Endothelial cell of umbilical vein (primary cell): ENCODE results near the gene ACAA2. TPM values are rescaled to one million over a fixed set of nuclear protein-coding genes. Genes with fewer than 3 reads are reported as not detected.
A peak's percentile ranks its signal among the peaks of the same experiment; 100 is the strongest.

Experiments
- BruUV-seq: library from RNA; stranded (reverse); fragments of 400-500 nt; replicated peaks from 2 replicates; lab custom pipeline; 2021; lab: Mats Ljungman, UMichigan
- CTCF ChIA-PET: fragments of 300-600, 350-600 bp; sonication (Branson Sonifier 250); formaldehyde crosslinking; loops from one replicate; lab custom pipeline; 2021; ENCODE audit warnings: antibody characterized with exemption, inconsistent platforms; lab: Charles Lee
- POLR2A ChIA-PET: fragments of 300-600, 350-600 bp; sonication (Branson Sonifier 250); formaldehyde crosslinking; loops from one replicate; lab custom pipeline; 2021; ENCODE audit warnings: antibody characterized with exemption, inconsistent platforms; lab: Charles Lee
- DNase-seq: peaks from one replicate; pipeline ENCODE4 v3.0.0-alpha.2; 2011; ENCODE audit warnings: low read depth, low spot score
- FAIRE-seq: peaks from 2 replicates; lab custom pipeline; 2011; peaks lifted over from hg19 to GRCh38; lab: Jason Lieb, UNC
- H2AFZ ChIP-seq: 2 replicates; pipeline ENCODE4 v1.6.0; 2012; ENCODE audit warnings: low read depth, low read length, control low read depth, inconsistent platforms
- H3K27ac ChIP-seq: 2 replicates; pipeline ENCODE4 v1.5.1; 2011; ENCODE audit warnings: low read depth, mild to moderate bottlenecking, control low read depth, low read length, moderate library complexity; ENCODE audit not compliant: insufficient read depth
- H3K27me3 ChIP-seq, 2 experiments: 2 replicates each; pipeline versions ENCODE4 v1.6.0 to v1.6.1; 2011; ENCODE audit warnings: low read length in 2 of 2, mixed read lengths in 1 of 2; ENCODE audit not compliant: control insufficient read depth in 2 of 2, insufficient read depth in 2 of 2
- H3K36me3 ChIP-seq, 2 experiments: 2 replicates in 1 of 2; 3 replicates in 1 of 2; pipeline ENCODE4 v1.5.1; 2011; ENCODE audit warnings: low read length in 2 of 2, mild to moderate bottlenecking in 1 of 2, moderate library complexity in 1 of 2; ENCODE audit not compliant: control insufficient read depth in 2 of 2, insufficient read depth in 2 of 2; ENCODE audit errors: extremely low read depth in 1 of 2
- H3K4me1 ChIP-seq: 3 replicates; pipeline ENCODE4 v1.5.1; 2011; ENCODE audit warnings: mild to moderate bottlenecking, low read length; ENCODE audit not compliant: control insufficient read depth, insufficient read depth; ENCODE audit errors: extremely low read depth
- H3K4me2 ChIP-seq: 2 replicates; pipeline ENCODE4 v1.6.1; 2011; ENCODE audit warnings: low read length, control low read depth, mixed read lengths; ENCODE audit not compliant: insufficient read depth
- H3K4me3 ChIP-seq, 3 experiments: fragments of 200-600 bp in 1 of 3; sonication (generic), shearing (Covaris generic) in 1 of 3; replicated peaks in 1 of 3; 2 replicates each; pipeline ENCODE4 v1.5.1; 2011 to 2016; ENCODE audit warnings: control low read depth in 3 of 3, low read length in 3 of 3, mild to moderate bottlenecking in 2 of 3, inconsistent platforms in 1 of 3, low read depth in 1 of 3, moderate library complexity in 1 of 3; ENCODE audit not compliant: insufficient read depth in 1 of 3
- H3K79me2 ChIP-seq: 2 replicates; pipeline ENCODE4 v1.6.0; 2012; ENCODE audit warnings: low read length, inconsistent platforms; ENCODE audit not compliant: control insufficient read depth, insufficient read depth
- H3K9ac ChIP-seq: replicated peaks from 2 replicates; pipeline ENCODE3; 2011; ENCODE audit warnings: low read length, control low read depth; ENCODE audit not compliant: insufficient read depth; ENCODE audit errors: extremely low read depth
- H3K9me1 ChIP-seq: replicated peaks from 3 replicates; pipeline ENCODE4 v1.6.0; 2011; ENCODE audit warnings: mild to moderate bottlenecking, low read length; ENCODE audit not compliant: control insufficient read depth, insufficient read depth; ENCODE audit errors: extremely low read depth
- H3K9me3 ChIP-seq: replicated peaks from 2 replicates; pipeline ENCODE4 v1.5.1; 2012; ENCODE audit warnings: low read length, inconsistent platforms; ENCODE audit not compliant: control insufficient read depth, insufficient read depth
- H4K20me1 ChIP-seq: replicated peaks from 2 replicates; pipeline ENCODE3; 2011; ENCODE audit warnings: mild to moderate bottlenecking, low read length; ENCODE audit not compliant: control insufficient read depth, insufficient read depth; ENCODE audit errors: extremely low read depth
- FOS ChIP-seq: IDR thresholded peaks from 2 replicates; pipeline ENCODE4 v1.6.1; 2011; ENCODE audit warnings: mild to moderate bottlenecking, low read length, moderate library complexity, borderline replicate concordance; ENCODE audit not compliant: insufficient read depth
- JUN ChIP-seq: IDR thresholded peaks from 2 replicates; pipeline ENCODE4 v1.6.1; 2011; ENCODE audit warnings: borderline replicate concordance, low read depth; ENCODE audit not compliant: insufficient read length, insufficient read depth
- MYC ChIP-seq: IDR thresholded peaks from one replicate; pipeline ENCODE4 v1.6.1; 2011; ENCODE audit warnings: mild to moderate bottlenecking, low read depth, low read length
- POLR2A ChIP-seq: IDR thresholded peaks from 2 replicates; pipeline ENCODE4 v1.6.1; 2012; ENCODE audit warnings: low read depth, mild to moderate bottlenecking, control low read depth, low read length
- POLR2AphosphoS5 ChIP-seq: IDR thresholded peaks from 2 replicates; pipeline ENCODE4 v1.6.1; 2012; ENCODE audit warnings: low read depth, mild to moderate bottlenecking, control low read depth, low read length, moderate library complexity; ENCODE audit not compliant: insufficient read depth
- dilution Hi-C: fragments of 300-500 bp; cut with MboI; formaldehyde crosslinking; loops from one replicate; pipeline ENCODE4 v1.15.0; 2019; ENCODE audit warnings: low sequenced_read_pairs; ENCODE audit not compliant: extremely low pct_ligation_motif_present
- intact Hi-C: fragments of 100-400 bp; cut with micrococcal nuclease; formaldehyde crosslinking; loops from one replicate; pipeline ENCODE4 v1.10.0; 2022
- polyA plus RNA-seq, 4 experiments: library from polyadenylated mRNA; depleted of rRNA in 3 of 4; stranded (reverse) in 3 of 4; unstranded in 1 of 4; fragments of >200 nt; gene quantifications; 2 replicates each; pipeline versions ENCODE4 v1.2.1 to v1.2.3, GENCODE V29; 2011 to 2012; ENCODE audit warnings: missing spikeins in 1 of 4
- total RNA-seq: library from RNA; stranded (reverse); gene quantifications from 2 replicates; pipeline ENCODE4 v1.2.3, GENCODE V29; 2021
- TF ChIP-seq, protein P1 (sequence below), 2 donors: IDR thresholded peaks; 1 replicate in 1 of 2; 2 replicates in 1 of 2; pipeline ENCODE4 v1.5.1; 2011; ENCODE audit warnings: low read length in 2 of 2, mild to moderate bottlenecking in 2 of 2, moderate library complexity in 2 of 2, control low read depth in 1 of 2, inconsistent platforms in 1 of 2, low read depth in 1 of 2; ENCODE audit not compliant: insufficient read depth in 1 of 2; ENCODE audit errors: extremely low read depth in 1 of 2

Gene ACAA2
- total and polyA plus RNA-seq, 2 donors (not counting 3 experiments of a cell fraction or from before 2014, with no cell fraction given): 18.6 to 44.9 TPM

DNA sequence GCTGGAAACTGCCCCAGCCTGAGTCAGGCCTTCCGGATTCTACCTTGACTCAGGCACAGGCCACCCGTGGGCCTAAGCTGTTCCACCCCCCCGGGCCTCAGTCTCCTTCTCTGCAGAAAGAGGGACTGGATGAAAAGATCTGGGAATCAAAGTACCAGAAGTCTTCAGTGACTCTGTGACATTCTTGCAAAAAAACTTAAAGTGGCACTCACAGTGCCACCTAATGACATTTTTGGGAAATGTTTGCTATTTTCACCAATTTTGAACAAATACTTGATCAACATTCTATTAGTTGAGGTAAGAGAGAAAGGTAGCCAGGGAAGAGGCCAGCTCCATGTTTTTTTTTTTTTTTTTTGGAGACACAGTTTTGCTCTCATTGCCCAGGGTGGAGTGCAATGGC is 48.3 kb upstream of the ACAA2 start:
- H4K20me1 ChIP-seq: no peaks in the 10 kb centered on the region
- peak; percentile 30 for DNase-seq
- no peaks in the 10 kb centered on the region for H3K79me2 ChIP-seq
- H3K4me3 ChIP-seq: no peak overlapping the region
- no peaks in the 10 kb centered on the region for H3K9me3 ChIP-seq
- POLR2A ChIA-PET: no interaction called here
- H3K27ac ChIP-seq: no peak overlapping the region
- CTCF ChIA-PET: interaction anchor here (0.5 to 10.5 kb wide), 10 partner anchors 10 to 570 kb away, joined by 3 to 452 read pairs (median 4); partner anchors contain the start of gene LIPG
- H2AFZ ChIP-seq: no peak overlapping the region
- no peaks in the 10 kb centered on the region for H3K27me3 ChIP-seq
- H3K9me1 ChIP-seq: no peaks in the 10 kb centered on the region
- peaks cover 5% of the 10 kb centered on the region for H3K4me1 ChIP-seq
- intact Hi-C loops (no loop called here), dilution Hi-C loops (loop anchor here (25.0 kb wide), 1 partner anchor 349 kb away; no protein-coding TSS in a partner anchor)
- peak; percentile 63 for FAIRE-seq
- H3K4me2 ChIP-seq: no peak overlapping the region
- H3K9ac ChIP-seq: no peak overlapping the region
- no peaks in the 10 kb centered on the region for H3K36me3 ChIP-seq
- no TSS peak for BruUV-seq
- no peak for TF ChIP-seq POLR2A
- TF ChIP-seq, protein P1, sequence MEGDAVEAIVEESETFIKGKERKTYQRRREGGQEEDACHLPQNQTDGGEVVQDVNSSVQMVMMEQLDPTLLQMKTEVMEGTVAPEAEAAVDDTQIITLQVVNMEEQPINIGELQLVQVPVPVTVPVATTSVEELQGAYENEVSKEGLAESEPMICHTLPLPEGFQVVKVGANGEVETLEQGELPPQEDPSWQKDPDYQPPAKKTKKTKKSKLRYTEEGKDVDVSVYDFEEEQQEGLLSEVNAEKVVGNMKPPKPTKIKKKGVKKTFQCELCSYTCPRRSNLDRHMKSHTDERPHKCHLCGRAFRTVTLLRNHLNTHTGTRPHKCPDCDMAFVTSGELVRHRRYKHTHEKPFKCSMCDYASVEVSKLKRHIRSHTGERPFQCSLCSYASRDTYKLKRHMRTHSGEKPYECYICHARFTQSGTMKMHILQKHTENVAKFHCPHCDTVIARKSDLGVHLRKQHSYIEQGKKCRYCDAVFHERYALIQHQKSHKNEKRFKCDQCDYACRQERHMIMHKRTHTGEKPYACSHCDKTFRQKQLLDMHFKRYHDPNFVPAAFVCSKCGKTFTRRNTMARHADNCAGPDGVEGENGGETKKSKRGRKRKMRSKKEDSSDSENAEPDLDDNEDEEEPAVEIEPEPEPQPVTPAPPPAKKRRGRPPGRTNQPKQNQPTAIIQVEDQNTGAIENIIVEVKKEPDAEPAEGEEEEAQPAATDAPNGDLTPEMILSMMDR (IDR thresholded peaks at IDR 0.05; ENCODE audit: extremely low read depth in 1 of 2, insufficient read depth in 1 of 2, low read depth in 1 of 2, low read length in 2 of 2): peak; percentile 26 to 36
- TF ChIP-seq JUN: no peak

DNA sequence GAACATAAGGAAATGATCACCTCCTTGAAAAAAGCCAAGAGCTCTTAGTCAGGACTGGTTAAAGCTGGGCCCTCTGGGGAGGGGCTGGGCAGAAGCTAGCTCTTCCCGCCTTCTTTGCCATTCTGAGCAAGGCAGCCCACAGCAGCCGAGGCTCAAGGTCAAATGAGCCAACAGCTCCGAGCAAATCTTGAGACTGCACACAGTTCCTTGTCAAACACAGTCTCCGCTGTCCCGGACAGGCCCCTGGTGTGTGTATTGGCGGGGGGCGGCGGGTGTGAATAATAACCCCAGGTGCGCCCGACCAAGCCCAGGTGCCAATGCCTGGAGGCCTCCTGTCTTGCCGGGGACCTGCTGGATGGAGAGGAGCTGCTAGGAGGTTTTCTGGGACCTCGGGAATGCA is 46.4 kb upstream of the ACAA2 start:
- Histone ChIP-seq H3K79me2 (no peaks in the 10 kb centered on the region), H3K4me3 (no peak overlapping the region), H3K36me3 (no peaks in the 10 kb centered on the region), H3K4me1 (peaks cover 5% of the 10 kb centered on the region), H2AFZ (no peak overlapping the region), H3K9ac (no peak overlapping the region), H3K27ac (no peak overlapping the region), H3K9me1 (no peaks in the 10 kb centered on the region), H3K4me2 (no peak overlapping the region), H4K20me1 (no peaks in the 10 kb centered on the region), H3K27me3 (no peaks in the 10 kb centered on the region), H3K9me3 (no peaks in the 10 kb centered on the region)
- dilution Hi-C loops: loop anchor here (25.0 kb wide), 1 partner anchor 347 kb away; no protein-coding TSS in a partner anchor
- TF ChIP-seq POLR2AphosphoS5: no peak
- no peak for TF ChIP-seq POLR2A
- TF ChIP-seq, protein P1 (IDR thresholded peaks at IDR 0.05; ENCODE audit: extremely low read depth in 1 of 2, insufficient read depth in 1 of 2, low read depth in 1 of 2, low read length in 2 of 2): no peak
- TF ChIP-seq FOS: no peak
- TF ChIP-seq MYC: no peak
- intact Hi-C loops: loop anchor here (5.0 kb wide), 3 partner anchors 72 to 612 kb away; no protein-coding TSS in a partner anchor
- no peak for FAIRE-seq
- no TSS peak for BruUV-seq
- DNase-seq: no peak
- POLR2A ChIA-PET: interaction anchor here (1.9 kb wide), 1 partner anchor 46 kb away, joined by 4 read pairs; no protein-coding TSS in a partner anchor
- CTCF ChIA-PET: interaction anchor here (0.6 to 10.5 kb wide), 23 partner anchors 9 to 1184 kb away, joined by 3 to 452 read pairs (median 5); partner anchors contain the start of genes DYM and LIPG
